Activated gamma-delta T cell treated with anti-CD3 and anti-CD28 coated beads, Interleukin-2, amount 50 U/mL, for 16 hours (primary cell): ENCODE measurements around the gene CASP8AP2.
"Not testable (repeated sequence)": the region's sequence is repeated elsewhere in the genome, so short reads cannot be mapped to it uniquely, and the experiment has no call there.

Source experiments
- DNase-seq: peaks from one replicate; pipeline ENCODE4 v3.0.0-alpha.2; 2020; ENCODE audit warnings: low read depth

The CASP8AP2 gene

GRCh38 chr6:89887452-89888137 is 57.9 kb downstream of the CASP8AP2 start:
- no peak for DNase-seq

- DNase-seq, result no peak
Measured at GRCh38 chr6:89888138-89888514, 58.4 kb downstream of the CASP8AP2 start.

- no peak for DNase-seq
Measured at GRCh38 chr6:89888871-89889270, 59.2 kb downstream of the CASP8AP2 start.

GRCh38 chr6:89890845-89891528 is 61.3 kb downstream of the CASP8AP2 start:
- not testable (repeated sequence) for DNase-seq

- not testable (repeated sequence) for DNase-seq
Measured at GRCh38 chr6:89892577-89892976, 62.9 kb downstream of the CASP8AP2 start.

- DNase-seq, result no peak
Measured at GRCh38 chr6:89894169-89894568, 64.5 kb downstream of the CASP8AP2 start, which contains the start of gene GJA10. GJA10 (plus strand) TSS chr6:89894469; CDS start chr6:89894469, 0 bp downstream.

- no peak for DNase-seq
Measured at GRCh38 chr6:89895276-89895874, 65.7 kb downstream of the CASP8AP2 start.

- not testable (repeated sequence) for DNase-seq
Measured at GRCh38 chr6:89910001-89910901, 80.6 kb downstream of the CASP8AP2 start.

- DNase-seq, result no peak
Measured at GRCh38 chr6:89910902-89911240, 81.2 kb downstream of the CASP8AP2 start.

GRCh38 chr6:89916136-89916920 is 86.6 kb downstream of the CASP8AP2 start:
- no peak for DNase-seq

- no peak for DNase-seq
Measured at GRCh38 chr6:89917216-89917615, 87.5 kb downstream of the CASP8AP2 start.

GRCh38 chr6:89917801-89918366 is 88.2 kb downstream of the CASP8AP2 start:
- no peak for DNase-seq
